HepG2 (cell line): ENCODE results near the gene NBPF6. TPM values are rescaled to one million over a fixed set of nuclear protein-coding genes. Genes with fewer than 3 reads are reported as not detected.

ENCODE experiments used
- ATAC-seq: fragments of 200-7000 bp; cut with Tn5 transposase; 3 replicates; pipeline ENCODE4 v1.9.1; 2020; ENCODE audit warnings: mild to moderate bottlenecking, moderate library complexity
- BruUV-seq: library from RNA; stranded (reverse); fragments of 400-500 nt; replicated peaks from 2 replicates; lab custom pipeline; 2021; lab: Mats Ljungman, UMichigan
- CTCF ChIA-PET: fragments of 300-600 bp; formaldehyde crosslinking; extraction: SDS; loops from one replicate; lab custom pipeline; 2021; ENCODE audit warnings: low total read pairs, inconsistent platforms, low intra/inter-chr PET ratio; lab: Yijun Ruan, JAX
- POLR2A ChIA-PET: fragments of 350-600 bp; sonication (Branson Sonifier 250); formaldehyde crosslinking; loops from one replicate; lab custom pipeline; 2020; ENCODE audit warnings: antibody characterized with exemption, inconsistent platforms; lab: Yijun Ruan, JAX
- DNase-seq: peaks from one replicate; pipeline ENCODE4 v3.0.0-alpha.2; 2015; ENCODE audit warnings: low spot score
- FAIRE-seq: peaks from 3 replicates; lab custom pipeline; 2011; peaks lifted over from hg19 to GRCh38; lab: Jason Lieb, UNC
- H2AFZ ChIP-seq: one replicate; pipeline ENCODE4 v1.6.1; 2011; ENCODE audit warnings: low read length, inconsistent platforms
- H3K27ac ChIP-seq: fragments of 300-600 bp; 3 replicates; pipeline ENCODE4 v1.8.0; 2011; ENCODE audit warnings: mixed run types, mild to moderate bottlenecking, mixed read lengths, low read length, inconsistent platforms; ENCODE audit not compliant: insufficient read depth; ENCODE audit errors: extremely low read length
- H3K27me3 ChIP-seq, 2 experiments: fragments of 200-600 bp in 1 of 2; 2 replicates in 1 of 2; 3 replicates in 1 of 2; pipeline versions ENCODE4 v1.6.0 to v1.8.0; 2011; ENCODE audit warnings: low read length in 2 of 2, mild to moderate bottlenecking in 2 of 2, moderate library complexity in 2 of 2, inconsistent platforms in 1 of 2; ENCODE audit not compliant: insufficient read depth in 2 of 2, control insufficient read depth in 1 of 2
- H3K36me3 ChIP-seq, 2 experiments: fragments of 200-600 bp in 1 of 2; replicated peaks in 1 of 2; 2 replicates in 1 of 2; 3 replicates in 1 of 2; pipeline versions ENCODE4 v1.5.1 to v1.8.0; 2011; ENCODE audit warnings: low read length in 2 of 2, inconsistent platforms in 1 of 2; ENCODE audit not compliant: insufficient read depth in 2 of 2, control insufficient read depth in 1 of 2
- H3K4me1 ChIP-seq: 2 replicates; pipeline ENCODE4 v1.5.1; 2012; ENCODE audit warnings: low read length, inconsistent platforms; ENCODE audit not compliant: insufficient read depth
- H3K4me2 ChIP-seq: 2 replicates; pipeline ENCODE4 v1.6.0; 2011; ENCODE audit warnings: low read depth, low read length, inconsistent platforms
- H3K4me3 ChIP-seq, 3 experiments: fragments of 200-600 bp in 1 of 3; sonication (generic), shearing (Covaris generic) in 1 of 3; replicated peaks in 1 of 3; 2 replicates each; pipeline ENCODE4 v1.5.1; 2011 to 2016; ENCODE audit warnings: low read length in 3 of 3, inconsistent platforms in 2 of 3, low read depth in 2 of 3, mild to moderate bottlenecking in 2 of 3, control low read depth in 1 of 3, mixed read lengths in 1 of 3; ENCODE audit not compliant: insufficient read depth in 1 of 3
- H3K79me2 ChIP-seq: one replicate; pipeline ENCODE4 v1.6.1; 2011; ENCODE audit warnings: low read length, inconsistent platforms; ENCODE audit not compliant: insufficient read depth
- H3K9ac ChIP-seq: 2 replicates; pipeline ENCODE4 v1.6.0; 2011; ENCODE audit warnings: mild to moderate bottlenecking, low read depth, low read length, inconsistent platforms; ENCODE audit not compliant: insufficient read depth
- H3K9me3 ChIP-seq: 2 replicates; pipeline ENCODE4 v1.5.1; 2012; ENCODE audit warnings: mild to moderate bottlenecking, low read length
- H4K20me1 ChIP-seq: 2 replicates; pipeline ENCODE4 v1.6.0; 2011; ENCODE audit warnings: inconsistent platforms, mild to moderate bottlenecking, low read length, moderate library complexity; ENCODE audit not compliant: insufficient read depth
- AFF4 ChIP-seq: sonication (generic); formaldehyde crosslinking; IDR thresholded peaks from 2 replicates; pipeline ENCODE4 v1.4.0; 2020; ENCODE audit warnings: missing genetic modification reagents
- AHR ChIP-seq: IDR thresholded peaks from 2 replicates; pipeline ENCODE4 v1.6.1; 2018; ENCODE audit warnings: missing genetic modification reagents, missing compliant biosample characterization
- CREB3 ChIP-seq: sonication (generic); formaldehyde crosslinking; IDR thresholded peaks from 2 replicates; pipeline ENCODE4 v1.5.0; 2020; ENCODE audit warnings: missing genetic modification reagents
- NR2C2 ChIP-seq: sonication (generic); formaldehyde crosslinking; IDR thresholded peaks from 2 replicates; pipeline ENCODE4 v1.4.0; 2020; ENCODE audit warnings: missing genetic modification reagents, mild to moderate bottlenecking, moderate library complexity, borderline replicate concordance
- PTBP1 ChIP-seq: fragments of 200-400 bp; formaldehyde crosslinking; IDR thresholded peaks from 2 replicates; pipeline ENCODE4 v1.6.1; 2018; ENCODE audit warnings: low read length, low read depth; ENCODE audit not compliant: poor library complexity, severe bottlenecking
- RBAK ChIP-seq: sonication (generic); formaldehyde crosslinking; IDR thresholded peaks from 2 replicates; pipeline ENCODE4 v1.5.1; 2020; ENCODE audit warnings: mild to moderate bottlenecking, missing genetic modification reagents
- SAP130 ChIP-seq: IDR thresholded peaks from 2 replicates; pipeline ENCODE4 v1.6.1; 2016; ENCODE audit warnings: low read depth
- STAT5B ChIP-seq: sonication (generic); formaldehyde crosslinking; IDR thresholded peaks from 2 replicates; pipeline ENCODE4 v1.4.0; 2020; ENCODE audit warnings: missing genetic modification reagents
- TCF12 ChIP-seq, 2 experiments: fragments of 450-650 bp in 1 of 2; sonication (generic) in 1 of 2; formaldehyde crosslinking in 1 of 2; IDR thresholded peaks; 2 replicates each; pipeline versions ENCODE4 v1.6.1 to v1.8.0; 2017 to 2022; ENCODE audit warnings: antibody characterized with exemption in 1 of 2, mild to moderate bottlenecking in 1 of 2, missing genetic modification reagents in 1 of 2, moderate library complexity in 1 of 2
- TEAD3 ChIP-seq: optimal IDR thresholded peaks from 2 replicates; pipeline ENCODE3; 2016; ENCODE audit warnings: borderline replicate concordance
- ZBTB26 ChIP-seq: IDR thresholded peaks from 2 replicates; pipeline ENCODE4 v1.6.1; 2016; ENCODE audit warnings: missing compliant biosample characterization, missing genetic modification reagents, borderline replicate concordance
- ZMYM2 ChIP-seq: sonication (generic); formaldehyde crosslinking; IDR thresholded peaks from 2 replicates; pipeline ENCODE4 v1.8.0; 2022; ENCODE audit warnings: mild to moderate bottlenecking, missing genetic modification reagents
- ZNF691 ChIP-seq: sonication (generic); formaldehyde crosslinking; IDR thresholded peaks from 2 replicates; pipeline ENCODE4 v1.4.0; 2020; ENCODE audit warnings: missing genetic modification reagents, low read depth, mild to moderate bottlenecking, borderline replicate concordance
- WGBS: methylation state at CpG from one replicate; pipeline ENCODE4 v1.1.6; 2017; ENCODE audit warnings: low lambda C conversion rate; 5-methylcytosine and 5-hydroxymethylcytosine counted together
- in situ Hi-C: cut with HindIII; loops from 2 replicates; pipeline ENCODE4 v1.10.0; 2017; ENCODE audit warnings: low pct_unique_long_range_greater_than_20kb; ENCODE audit not compliant: extremely low pct_ligation_motif_present
- intact Hi-C: fragments of 100-400 bp; cut with micrococcal nuclease; formaldehyde crosslinking; loops from one replicate; pipeline ENCODE4 v1.10.0; 2022; ENCODE audit not compliant: unreplicated experiment
- polyA plus RNA-seq, 8 experiments: library from polyadenylated mRNA; depleted of rRNA in 3 of 8; stranded (reverse) in 7 of 8; unstranded in 1 of 8; fragments of >200 nt; fragmentation: Illumina TruSeq in 4 of 8; extraction: Trizol in 4 of 8; gene quantifications; 2 replicates each; pipeline versions ENCODE4 v1.2.1 to v1.2.3, GENCODE V29; 2011 to 2016; ENCODE audit warnings: low read depth in 4 of 8, missing spikeins in 1 of 8, mixed read lengths in 1 of 8; ENCODE audit not compliant: insufficient read depth in 1 of 8
- total RNA-seq, 5 experiments: library from RNA; depleted of rRNA; stranded (reverse); fragments of >200 nt; fragmentation: Illumina TruSeq; extraction: Trizol; gene quantifications; 2 replicates each; pipeline ENCODE4 v1.2.3, GENCODE V29; 2016; ENCODE audit warnings: low read depth in 1 of 5

The NBPF6 gene
- total and polyA plus RNA-seq, 2 of the 13 experiments (the other 11 are each of a cell fraction or from before 2014, with no cell fraction given) = not detected

GRCh38 chr1:108513044-108513415 is 62.9 kb downstream of the NBPF6 start:
- H3K9me3 ChIP-seq = no peaks in the 10 kb centered on the region
- no TSS peak for BruUV-seq
- H3K4me3 ChIP-seq = no peak overlapping the region
- no peak for ATAC-seq
- H3K4me2 ChIP-seq = no peak overlapping the region
- no peaks in the 10 kb centered on the region for H3K79me2 ChIP-seq
- H3K27me3 ChIP-seq = no peaks in the 10 kb centered on the region; a peak in 1 of 5 replicates
- FAIRE-seq = no peak
- no peaks in the 10 kb centered on the region for H4K20me1 ChIP-seq
- H3K4me1 ChIP-seq = no peaks in the 10 kb centered on the region
- TF ChIP-seq PTBP1 (no peak), SAP130 (CRISPR knock-in tag) (no peak), NR2C2 (CRISPR knock-in tag) (no peak), ZBTB26 (CRISPR knock-in tag) (no peak), ZNF691 (CRISPR knock-in tag) (no peak), STAT5B (CRISPR knock-in tag) (no peak), ZMYM2 (CRISPR knock-in tag) (no peak), CREB3 (CRISPR knock-in tag) (no peak), RBAK (CRISPR knock-in tag) (no peak), AFF4 (CRISPR knock-in tag) (no peak), AHR (no peak), TCF12 (IDR thresholded peaks at IDR 0.05) (no peak), TCF12 (CRISPR knock-in tag; IDR thresholded peaks at IDR 0.05) (no peak), TEAD3 (CRISPR knock-in tag) (no peak)
- intact Hi-C loops = loop anchor here (2.0 kb wide), 2 partner anchors 20 to 386 kb away; no protein-coding TSS in a partner anchor
- H3K9ac ChIP-seq = no peak overlapping the region
- H3K36me3 ChIP-seq = no peaks in the 10 kb centered on the region
- WGBS = 1% methylated on average over 2 of the region's 2 CpGs
- no peak for DNase-seq
- ChIA-PET POLR2A (no interaction called here), CTCF (interaction anchor here (2.6 to 4.9 kb wide), 2 partner anchors 48 to 131 kb away, joined by 18 to 50 read pairs; partner anchors contain the start of gene EEIG2)
- in situ Hi-C loops = no loop called here
- no peak overlapping the region for H2AFZ ChIP-seq
- no peak overlapping the region for H3K27ac ChIP-seq
